HG03045 (cell line): Measurements from ENCODE around the gene SELENOV.

ENCODE experiments used
- ATAC-seq: cut with Tn5 transposase; IDR thresholded peaks from one replicate; pipeline ENCODE4 v1.9.1; 2021; ENCODE audit warnings: mild to moderate bottlenecking, moderate library complexity; ENCODE audit not compliant: unreplicated experiment

Gene SELENOV

DNA sequence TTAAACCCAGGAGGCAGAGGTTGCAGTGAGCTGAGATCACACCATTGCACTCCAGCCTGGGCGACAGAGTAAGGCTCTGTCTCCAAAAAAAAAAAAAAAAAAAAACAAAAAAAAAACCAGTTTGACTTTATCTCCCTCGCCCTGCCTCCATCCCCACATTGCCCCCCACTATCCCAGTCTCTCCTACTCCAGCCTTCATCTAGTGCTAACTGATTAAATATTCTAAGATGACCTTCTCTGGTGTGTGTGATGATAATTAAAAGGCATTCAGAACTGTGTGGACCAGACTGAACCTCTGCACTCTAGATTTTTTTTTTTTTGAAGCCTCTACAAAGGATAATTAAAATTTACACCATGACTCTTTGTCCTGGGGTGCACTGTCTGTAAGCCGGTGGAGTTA lies 22.2 kb upstream of the SELENOV start:
- no peak for ATAC-seq

DNA sequence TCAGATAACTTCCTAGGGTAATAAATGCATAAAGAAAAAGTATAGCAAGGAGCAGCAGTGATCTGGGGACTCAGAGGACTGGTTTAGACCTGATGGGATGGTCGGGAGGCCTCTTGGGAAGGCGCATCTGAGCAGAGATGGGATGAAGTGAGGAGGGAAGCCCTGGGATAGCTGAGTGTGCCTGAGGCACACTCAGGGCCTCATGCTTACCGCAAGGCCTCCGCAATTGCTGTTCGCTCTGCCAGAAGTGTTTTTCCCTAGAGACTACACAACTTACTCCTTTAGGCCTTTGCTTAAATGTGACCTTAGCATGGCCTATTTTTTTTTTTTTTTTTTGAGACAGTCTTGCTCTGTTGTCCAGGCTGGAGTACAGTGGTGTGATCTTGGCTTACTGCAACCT lies 20.3 kb upstream of the SELENOV start:
- ATAC-seq = no peak

GRCh38 chr19:39496063-39496462 lies 18.9 kb upstream of the SELENOV start:
- no peak for ATAC-seq

DNA sequence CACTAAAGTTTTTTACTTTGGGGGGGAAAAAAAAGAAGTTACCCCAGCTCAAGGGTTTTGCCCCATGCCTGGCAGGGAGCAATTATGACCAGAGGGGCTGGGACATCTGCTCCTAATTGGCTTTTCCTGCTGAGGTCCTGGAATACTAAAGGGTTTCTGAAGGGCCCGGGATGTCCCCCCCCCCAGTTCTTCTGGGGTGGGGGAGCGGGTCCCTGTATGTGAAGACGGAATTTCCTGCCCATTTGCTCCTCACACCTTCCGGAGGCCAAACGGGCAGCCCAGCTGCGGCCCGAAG lies 17.3 kb upstream of the SELENOV start:
- ATAC-seq = no peak

GRCh38 chr19:39497996-39498797 lies 16.7 kb upstream of the SELENOV start:
- no peak for ATAC-seq

DNA sequence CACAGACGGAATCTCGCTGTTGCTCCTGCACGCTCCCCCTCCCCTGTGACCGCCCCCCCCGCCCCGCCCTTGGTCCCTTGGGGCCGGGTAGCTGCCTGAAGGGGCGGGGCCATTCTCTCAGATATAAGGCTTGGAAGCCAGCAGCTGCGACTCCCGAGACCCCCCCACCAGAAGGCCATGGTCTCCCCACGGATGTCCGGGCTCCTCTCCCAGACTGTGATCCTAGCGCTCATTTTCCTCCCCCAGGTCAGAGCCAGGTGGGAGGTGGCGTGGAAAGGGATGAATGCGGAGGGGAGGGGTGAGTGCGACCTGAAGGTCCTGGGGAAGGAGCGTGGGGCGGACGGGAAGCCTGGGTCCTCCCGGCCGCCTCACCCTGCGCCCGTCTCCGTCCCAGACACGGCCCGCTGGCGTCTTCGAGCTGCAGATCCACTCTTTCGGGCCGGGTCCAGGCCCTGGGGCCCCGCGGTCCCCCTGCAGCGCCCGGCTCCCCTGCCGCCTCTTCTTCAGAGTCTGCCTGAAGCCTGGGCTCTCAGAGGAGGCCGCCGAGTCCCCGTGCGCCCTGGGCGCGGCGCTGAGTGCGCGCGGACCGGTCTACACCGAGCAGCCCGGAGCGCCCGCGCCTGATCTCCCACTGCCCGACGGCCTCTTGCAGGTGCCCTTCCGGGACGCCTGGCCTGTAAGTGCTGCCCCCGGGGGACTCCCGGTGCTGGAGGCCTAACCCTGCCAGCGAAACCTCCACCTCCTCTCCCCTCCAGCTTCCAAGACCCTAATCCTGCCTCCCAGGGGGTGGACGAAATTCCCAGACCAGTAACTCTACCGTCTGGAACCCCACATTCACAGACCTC lies 15.9 kb upstream of the SELENOV start, which contains the start of gene DLL3:
Gene DLL3, plus strand, starts transcription at position 150 of the 845 bp plus-strand sequence. Its CDS starts 28 bp downstream, at position 178.
- ATAC-seq = no peak

GRCh38 chr19:39499932-39500331 lies 15.0 kb upstream of the SELENOV start:
- ATAC-seq = no peak

DNA sequence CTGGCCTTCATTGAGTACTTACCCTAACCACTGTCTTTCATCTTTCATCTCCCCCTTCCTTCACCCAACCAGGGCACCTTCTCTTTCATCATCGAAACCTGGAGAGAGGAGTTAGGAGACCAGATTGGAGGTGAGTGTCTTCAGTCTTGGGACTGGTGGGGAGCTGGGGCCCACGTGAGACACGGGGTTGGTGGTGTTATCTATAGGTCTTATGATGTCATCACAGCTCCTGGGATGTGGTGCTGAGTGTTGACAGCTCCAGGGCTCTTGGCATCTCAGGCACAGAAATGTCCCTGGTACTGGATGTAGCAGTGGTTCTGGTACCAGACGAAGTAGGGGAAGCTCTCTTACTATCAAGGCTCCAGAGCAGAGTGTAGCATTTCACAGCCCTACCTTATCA lies 14.4 kb upstream of the SELENOV start:
- no peak for ATAC-seq

DNA sequence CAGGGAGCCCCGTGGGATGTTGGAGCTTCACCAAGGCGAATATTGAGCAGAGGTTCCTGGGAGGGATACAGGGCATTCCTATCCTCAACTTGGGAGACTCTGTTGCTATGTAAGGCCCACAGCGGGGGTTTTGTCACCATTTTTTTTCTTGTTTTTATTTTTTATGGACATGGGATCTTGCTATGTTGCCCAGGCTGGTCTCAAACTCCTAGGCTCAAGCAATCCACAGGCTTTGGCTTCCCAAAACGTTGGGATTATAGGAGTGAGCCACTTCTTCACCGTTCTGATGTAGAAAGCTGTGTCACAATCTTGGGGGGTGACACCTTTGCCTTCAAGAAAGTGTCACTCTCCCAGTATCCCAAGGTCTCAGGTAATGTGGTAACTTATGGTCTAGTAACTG lies 13.6 kb upstream of the SELENOV start:
- ATAC-seq = no peak

GRCh38 chr19:39502640-39503417 lies 12.1 kb upstream of the SELENOV start:
- no peak for ATAC-seq

GRCh38 chr19:39506598-39506943 lies 8.4 kb upstream of the SELENOV start:
- ATAC-seq = no peak

GRCh38 chr19:39506944-39507714 lies 7.8 kb upstream of the SELENOV start:
- no peak for ATAC-seq

GRCh38 chr19:39507715-39508364 lies 7.1 kb upstream of the SELENOV start:
- ATAC-seq = no peak

GRCh38 chr19:39508629-39509028 lies 6.3 kb upstream of the SELENOV start:
- ATAC-seq = no peak

GRCh38 chr19:39509233-39509632 lies 5.7 kb upstream of the SELENOV start:
- ATAC-seq = no peak

GRCh38 chr19:39512988-39513387 lies 2.0 kb upstream of the SELENOV start:
- ATAC-seq = no peak

GRCh38 chr19:39515551-39516191 lies 732 bp downstream of the SELENOV start:
- no peak for ATAC-seq

DNA sequence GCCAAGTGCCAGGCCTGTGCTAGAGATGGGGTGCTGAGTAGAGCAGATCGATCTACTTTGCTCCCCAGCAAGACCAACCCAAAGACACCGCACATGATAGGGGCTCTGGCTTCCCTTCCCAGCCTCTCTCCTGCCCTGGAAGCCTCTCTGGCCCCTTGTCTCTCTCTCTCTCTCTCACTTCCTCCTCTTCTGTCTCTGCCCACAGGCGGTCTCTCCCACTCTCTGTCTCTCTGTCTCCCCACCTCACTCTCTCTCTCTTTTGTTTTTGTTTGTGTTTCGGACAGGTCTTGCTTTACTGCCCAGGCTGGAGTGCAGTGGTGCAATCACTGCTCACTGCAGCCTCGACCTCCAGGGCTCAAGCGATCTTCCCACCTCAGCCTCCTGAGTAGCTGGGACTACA lies 1.3 kb downstream of the SELENOV start:
- ATAC-seq = no peak

DNA sequence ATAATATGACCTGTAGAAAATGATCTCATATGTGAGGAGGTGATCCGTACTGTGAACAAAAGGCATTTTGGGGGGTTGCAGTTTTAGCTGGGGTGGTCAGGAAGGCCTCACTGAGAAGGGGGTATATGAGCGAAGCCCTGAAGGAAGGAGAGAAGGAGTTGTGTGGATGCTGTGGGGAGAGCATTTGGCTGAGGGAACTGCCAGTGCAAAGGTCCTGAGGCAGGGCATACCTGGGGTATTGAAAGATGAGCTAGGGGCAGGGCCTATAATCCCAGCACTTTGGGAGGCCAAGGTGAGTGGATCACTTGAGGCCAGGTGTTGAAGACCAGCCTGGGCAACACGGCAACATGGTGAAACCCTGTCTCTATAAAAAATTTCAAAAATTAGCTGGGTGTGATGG lies 2.5 kb downstream of the SELENOV start:
- ATAC-seq = no peak

DNA sequence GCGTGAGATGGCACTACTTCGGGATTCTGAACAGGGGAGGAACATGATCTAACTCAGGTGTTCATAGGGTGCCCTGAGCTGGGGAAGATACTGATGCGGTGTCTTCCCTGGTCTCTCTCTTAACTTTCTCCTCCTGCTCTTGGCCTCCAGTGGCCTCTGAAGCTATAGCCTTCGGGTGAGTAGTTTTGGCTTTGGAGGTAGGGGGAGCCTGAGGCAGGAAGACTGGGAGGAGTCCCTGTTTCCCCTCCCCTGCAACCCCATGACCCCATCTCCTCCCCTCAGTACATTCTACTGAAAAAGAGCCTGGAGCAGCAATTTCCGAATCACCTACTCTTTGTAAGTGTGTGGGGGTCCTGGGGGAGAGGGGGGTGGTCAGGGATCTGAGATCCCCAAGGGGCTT lies 3.5 kb downstream of the SELENOV start:
- no peak for ATAC-seq
